ENCODE data around the gene CRIM1. TPM values are rescaled to one million over a fixed set of nuclear protein-coding genes. Genes with fewer than 3 reads are reported as not detected.

CRIM1 gene
- total RNA-seq, 1 donor from 2014 or later: 273 TPM

GRCh38 chr2:36336321-36336720, 19.3 kb upstream of the CRIM1 start:
- TF ChIP-seq CTCF (IDR thresholded peaks at IDR 0.05): no peak
- no peaks in the 10 kb centered on the region for H3K4me1 ChIP-seq
- intact Hi-C loops (cut with DNase I): no loop called here

GRCh38 chr2:36337354-36337753, 18.2 kb upstream of the CRIM1 start:
- no peaks in the 10 kb centered on the region for H3K27me3 ChIP-seq
- TF ChIP-seq CTCF (IDR thresholded peaks at IDR 0.05): no peak
- no peaks in the 10 kb centered on the region for H3K9me3 ChIP-seq
- H3K4me1 ChIP-seq: no peaks in the 10 kb centered on the region
- H3K27ac ChIP-seq: no peak overlapping the region
- intact Hi-C loops (cut with DNase I): no loop called here
- no peak overlapping the region for H3K4me3 ChIP-seq
- no peak for DNase-seq (ENCODE audit: low spot score in 2 of 2)
- no peaks in the 10 kb centered on the region for H3K36me3 ChIP-seq

More at GRCh38 chr2:36336321-36336720, 19.3 kb upstream of the CRIM1 start:
- no peak overlapping the region for H3K4me3 ChIP-seq
- H3K36me3 ChIP-seq: no peaks in the 10 kb centered on the region
- no peak for DNase-seq (ENCODE audit: low spot score in 2 of 2)
- no peaks in the 10 kb centered on the region for H3K27me3 ChIP-seq
- H3K27ac ChIP-seq: no peak overlapping the region
- no peaks in the 10 kb centered on the region for H3K9me3 ChIP-seq

DNA sequence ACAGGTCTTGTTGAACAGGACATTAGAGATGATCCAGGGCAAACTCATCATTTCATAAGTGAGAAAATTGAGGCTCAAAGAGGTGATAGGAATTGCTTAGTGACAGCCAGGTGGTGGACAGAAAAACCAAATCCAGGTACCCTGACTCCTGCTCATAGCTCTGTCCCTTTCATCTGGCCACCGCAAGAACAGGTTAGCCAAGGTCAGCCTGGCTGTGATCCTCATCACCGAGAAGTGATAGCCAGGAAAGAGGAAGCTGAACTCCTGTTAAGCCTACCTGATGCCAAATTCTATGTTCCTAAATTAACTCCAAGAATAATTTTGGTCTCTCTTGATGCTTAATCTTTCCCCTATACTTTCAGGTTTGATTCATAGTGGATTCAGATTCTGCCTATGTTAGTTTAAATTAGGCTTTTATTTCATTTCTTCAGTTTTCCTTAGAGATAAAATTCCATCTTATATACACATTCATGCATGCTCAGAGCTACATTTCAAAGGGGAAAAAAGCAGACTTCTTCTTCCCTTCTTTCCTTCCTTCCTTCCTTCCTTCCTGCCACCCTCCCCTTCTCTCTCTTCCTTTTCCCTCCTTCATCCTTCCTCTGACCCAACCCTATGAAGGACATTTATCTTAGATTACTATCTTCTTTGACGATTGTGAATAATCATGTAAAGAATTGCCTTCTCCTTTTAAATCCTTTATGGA, 17.3 kb upstream of the CRIM1 start:
- H3K27me3 ChIP-seq: no peaks in the 10 kb centered on the region
- no peak for TF ChIP-seq CTCF (IDR thresholded peaks at IDR 0.05)
- no peaks in the 10 kb centered on the region for H3K36me3 ChIP-seq
- DNase-seq (ENCODE audit: low spot score in 2 of 2): no peak
- no peak overlapping the region for H3K27ac ChIP-seq
- no peak overlapping the region for H3K4me3 ChIP-seq
- H3K9me3 ChIP-seq: no peaks in the 10 kb centered on the region
- intact Hi-C loops (cut with DNase I): no loop called here
- no peaks in the 10 kb centered on the region for H3K4me1 ChIP-seq

GRCh38 chr2:36338827-36339145, 16.8 kb upstream of the CRIM1 start:
- no peak for DNase-seq (ENCODE audit: low spot score in 2 of 2)
- Histone ChIP-seq H3K4me3 (no peak overlapping the region), H3K9me3 (no peaks in the 10 kb centered on the region), H3K27me3 (no peaks in the 10 kb centered on the region), H3K27ac (no peak overlapping the region), H3K4me1 (no peaks in the 10 kb centered on the region), H3K36me3 (no peaks in the 10 kb centered on the region)
- no peak for TF ChIP-seq CTCF (IDR thresholded peaks at IDR 0.05)
- intact Hi-C loops (cut with DNase I): no loop called here

DNA sequence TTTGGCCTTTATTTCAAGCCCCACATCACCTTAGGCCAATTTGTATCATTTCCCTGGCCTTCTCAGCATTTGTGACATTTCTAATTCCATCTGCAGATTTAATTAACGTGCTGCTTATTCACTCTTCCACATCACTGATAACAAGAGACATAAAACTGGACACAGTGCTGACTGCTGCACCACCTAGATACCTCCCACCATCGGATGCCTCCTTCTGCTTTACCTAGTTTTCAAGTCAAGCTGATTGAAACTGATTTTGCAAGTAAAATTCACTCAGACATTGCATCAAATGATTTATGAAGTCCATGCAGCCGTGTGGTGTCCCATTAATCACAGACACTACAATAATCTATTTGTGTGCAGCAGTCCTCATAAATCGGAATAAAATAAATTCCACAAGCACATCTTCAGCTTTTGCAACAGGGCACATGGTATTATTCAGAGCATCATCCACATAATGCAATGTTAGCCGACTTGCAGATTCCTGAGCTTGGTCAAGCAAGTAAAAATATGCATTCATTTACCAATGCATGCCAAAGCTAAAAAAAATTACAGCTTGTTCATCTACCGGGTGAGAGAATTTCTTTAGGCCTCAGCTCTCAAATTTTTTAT, 15.9 kb upstream of the CRIM1 start:
- TF ChIP-seq CTCF (IDR thresholded peaks at IDR 0.05): no peak
- intact Hi-C loops (cut with DNase I): no loop called here
- Histone ChIP-seq H3K27me3 (no peaks in the 10 kb centered on the region), H3K4me1 (no peaks in the 10 kb centered on the region), H3K9me3 (no peaks in the 10 kb centered on the region), H3K27ac (no peak overlapping the region), H3K36me3 (no peaks in the 10 kb centered on the region), H3K4me3 (no peak overlapping the region)
- DNase-seq (ENCODE audit: low spot score in 2 of 2): no peak

All from ascending aorta (tissue), 2 donors.